ENCODE data around the gene F13B.
"Not testable (repeated sequence)": the region's sequence is repeated elsewhere in the genome, so short reads cannot be mapped to it uniquely, and the experiment has no call there.

F13B gene

GRCh38 chr1:197099444-197099843, 32.4 kb upstream of the F13B start:
- TF ChIP-seq CTCF (IDR thresholded peaks at IDR 0.05; ENCODE audit: low read depth, low read length), result no peak
- H3K4me3 ChIP-seq (replicated peaks in 1 of 2; ENCODE audit: low read depth in 2 of 2, low read length in 2 of 2), result no peak overlapping the region
- DNase-seq (ENCODE audit: low read depth in 2 of 2), result peak in 1 of 2 donors; percentile 22

- not testable (repeated sequence) for H3K4me3 ChIP-seq (replicated peaks in 1 of 2; ENCODE audit: low read depth in 2 of 2, low read length in 2 of 2)
- DNase-seq (ENCODE audit: low read depth in 2 of 2), result peak in 1 of 2 donors; percentile 13
These were observed 29.9 kb upstream of the F13B start for GRCh38 chr1:197096971-197097370.

- H3K4me3 ChIP-seq (replicated peaks in 1 of 2; ENCODE audit: low read depth in 2 of 2, low read length in 2 of 2), result no peak overlapping the region
- peak in 1 of 2 donors; percentile 13 for DNase-seq (ENCODE audit: low read depth in 2 of 2)
- TF ChIP-seq CTCF (IDR thresholded peaks at IDR 0.05; ENCODE audit: low read depth, low read length), result no peak
These were observed 29.1 kb upstream of the F13B start for GRCh38 chr1:197096137-197096536.

- peak in 1 of 2 donors; percentile 16 for DNase-seq (ENCODE audit: low read depth in 2 of 2)
- no peak overlapping the region for H3K4me3 ChIP-seq (replicated peaks in 1 of 2; ENCODE audit: low read depth in 2 of 2, low read length in 2 of 2)
- no peak for TF ChIP-seq CTCF (IDR thresholded peaks at IDR 0.05; ENCODE audit: low read depth, low read length)
These were observed 26.3 kb upstream of the F13B start for GRCh38 chr1:197093226-197093885.

- no peak for TF ChIP-seq CTCF (IDR thresholded peaks at IDR 0.05; ENCODE audit: low read depth, low read length)
- DNase-seq (ENCODE audit: low read depth in 2 of 2), result peak in 1 of 2 donors; percentile 18
- no peak overlapping the region for H3K4me3 ChIP-seq (replicated peaks in 1 of 2; ENCODE audit: low read depth in 2 of 2, low read length in 2 of 2)
These were observed 25.5 kb upstream of the F13B start for GRCh38 chr1:197092491-197093023.

- no peak overlapping the region for H3K4me3 ChIP-seq (replicated peaks in 1 of 2; ENCODE audit: low read depth in 2 of 2, low read length in 2 of 2)
- no peak for TF ChIP-seq CTCF (IDR thresholded peaks at IDR 0.05; ENCODE audit: low read depth, low read length)
- no peak for DNase-seq (ENCODE audit: low read depth in 2 of 2)
These were observed 16.4 kb upstream of the F13B start for GRCh38 chr1:197083474-197083873.

GRCh38 chr1:197081117-197081753, 14.2 kb upstream of the F13B start:
- H3K4me3 ChIP-seq (replicated peaks in 1 of 2; ENCODE audit: low read depth in 2 of 2, low read length in 2 of 2), result no peak overlapping the region
- DNase-seq (ENCODE audit: low read depth in 2 of 2), result no peak

More at GRCh38 chr1:197081117-197081753, 14.2 kb upstream of the F13B start:
- no peak for TF ChIP-seq CTCF (IDR thresholded peaks at IDR 0.05; ENCODE audit: low read depth, low read length)
